Hematopoietic multipotent progenitor cell (in vitro differentiated cells): Measurements from ENCODE around the gene APOC4. TPM values are rescaled to one million over a fixed set of nuclear protein-coding genes. Genes with fewer than 3 reads are reported as not detected.
"Not testable (repeated sequence)": the region's sequence is repeated elsewhere in the genome, so short reads cannot be mapped to it uniquely, and the experiment has no call there.

Experiments used
- DNase-seq, 3 donors: peaks; one replicate each; pipeline ENCODE4 v3.0.0-alpha.2; 2011 to 2015; ENCODE audit warnings: low read depth in 2 of 3, low spot score in 2 of 3
- total RNA-seq: library from RNA; depleted of rRNA; stranded (reverse); fragments of >200 nt; gene quantifications from one replicate; pipeline ENCODE4 v1.2.3, GENCODE V29; 2012

The APOC4 gene
- total RNA-seq, 1 donor = not detected

GRCh38 chr19:44955505-44956439, 13.7 kb downstream of the APOC4 start:
- DNase-seq = no peak

GRCh38 chr19:44957526-44957925, 15.5 kb downstream of the APOC4 start:
- no peak for DNase-seq

GRCh38 chr19:44958090-44958489, 16.1 kb downstream of the APOC4 start:
- no peak for DNase-seq

GRCh38 chr19:44959691-44960090, 17.7 kb downstream of the APOC4 start:
- no peak for DNase-seq

- DNase-seq = no peak
Observed at GRCh38 chr19:44960906-44961728, 19.1 kb downstream of the APOC4 start.

- DNase-seq = no peak
Observed at GRCh38 chr19:44961821-44962220, 19.8 kb downstream of the APOC4 start.

GRCh38 chr19:44968118-44968517, 26.1 kb downstream of the APOC4 start:
- DNase-seq = no peak

- no peak for DNase-seq
Observed at GRCh38 chr19:44968670-44969069, 26.6 kb downstream of the APOC4 start.

- no peak for DNase-seq
Observed at GRCh38 chr19:44969437-44969836, 27.4 kb downstream of the APOC4 start.

- DNase-seq = not testable (repeated sequence)
Observed at GRCh38 chr19:44971451-44971850, 29.4 kb downstream of the APOC4 start.

GRCh38 chr19:44972802-44973201, 30.8 kb downstream of the APOC4 start:
- no peak for DNase-seq

- no peak for DNase-seq
Observed at GRCh38 chr19:44973982-44974735, 32.1 kb downstream of the APOC4 start.

- DNase-seq = no peak
Observed at GRCh38 chr19:44974857-44975256, 32.8 kb downstream of the APOC4 start.

GRCh38 chr19:44975444-44975843, 33.4 kb downstream of the APOC4 start:
- DNase-seq = no peak

GRCh38 chr19:44984005-44984404, 42.0 kb downstream of the APOC4 start:
- DNase-seq = no peak

- DNase-seq = no peak
Observed at GRCh38 chr19:44985445-44985844, 43.4 kb downstream of the APOC4 start.

GRCh38 chr19:44986389-44986788, 44.4 kb downstream of the APOC4 start:
- DNase-seq = no peak

GRCh38 chr19:44987148-44987675, 45.2 kb downstream of the APOC4 start:
- DNase-seq = no peak

GRCh38 chr19:44988273-44988672, 46.2 kb downstream of the APOC4 start:
- no peak for DNase-seq

GRCh38 chr19:44988896-44989556, 47.0 kb downstream of the APOC4 start:
- peak in 2 of 3 donors; percentile 54 to 78 for DNase-seq
